Neural progenitor cell (in vitro differentiated cells): ENCODE measurements around the gene CDH19. TPM values are rescaled to one million over a fixed set of nuclear protein-coding genes. Genes with fewer than 3 reads are reported as not detected.

ENCODE experiments used
- DNase-seq: peaks from one replicate; pipeline ENCODE4 v3.0.0-alpha.2; 2016; ENCODE audit warnings: low spot score
- H2AFZ ChIP-seq: fragments of 200-600 bp; sonication (generic); replicated peaks from 2 replicates; pipeline ENCODE4 v1.6.1; 2016; ENCODE audit warnings: antibody characterized with exemption
- H3F3A ChIP-seq: fragments of 200-600 bp; sonication (generic); 2 replicates; pipeline ENCODE4 v1.6.1; 2016; ENCODE audit warnings: antibody characterized with exemption, low read depth
- H3K27ac ChIP-seq: fragments of 200-600 bp; sonication (generic); 2 replicates; pipeline ENCODE4 v1.5.1; 2016; ENCODE audit warnings: mild to moderate bottlenecking
- H3K27me3 ChIP-seq: fragments of 200-600 bp; sonication (generic); 2 replicates; pipeline ENCODE4 v1.6.1; 2016; ENCODE audit warnings: mild to moderate bottlenecking, moderate library complexity
- H3K36me3 ChIP-seq: fragments of 200-600 bp; sonication (generic); 2 replicates; pipeline ENCODE4 v1.5.1; 2016
- H3K4me1 ChIP-seq: fragments of 200-600 bp; sonication (generic); 2 replicates; pipeline ENCODE4 v1.6.1; 2016; ENCODE audit warnings: mixed run types
- H3K4me2 ChIP-seq: fragments of 200-600 bp; sonication (generic); 2 replicates; pipeline ENCODE4 v1.6.1; 2016
- H3K4me3 ChIP-seq: fragments of 200-600 bp; sonication (generic); 2 replicates; pipeline ENCODE4 v1.5.1; 2016
- H3K79me2 ChIP-seq: fragments of 200-600 bp; sonication (generic); 2 replicates; pipeline ENCODE4 v1.6.1; 2016; ENCODE audit warnings: low read depth
- H3K9ac ChIP-seq: fragments of 200-600 bp; sonication (generic); 2 replicates; pipeline ENCODE4 v1.6.1; 2016
- H3K9me3 ChIP-seq: fragments of 200-600 bp; sonication (generic); 2 replicates; pipeline ENCODE4 v1.5.1; 2016; ENCODE audit warnings: low read depth
- H4K20me1 ChIP-seq: fragments of 200-600 bp; sonication (generic); 2 replicates; pipeline ENCODE4 v1.6.1; 2016; ENCODE audit warnings: low read depth
- H3K27ac Mint-ChIP-seq: 3 replicates; pipeline ENCODE4 v1.8.0; 2021; ENCODE audit warnings: mixed read lengths
- H3K27me3 Mint-ChIP-seq: 2 replicates; pipeline ENCODE4 v1.8.0; 2022; ENCODE audit warnings: low read depth, mild to moderate bottlenecking, inconsistent platforms, moderate library complexity, mixed read lengths; ENCODE audit not compliant: insufficient read depth
- H3K36me3 Mint-ChIP-seq: 3 replicates; pipeline ENCODE4 v1.8.0; 2021; ENCODE audit warnings: mixed read lengths
- H3K4me1 Mint-ChIP-seq: 3 replicates; pipeline ENCODE4 v1.8.0; 2021; ENCODE audit warnings: mixed read lengths
- H3K4me3 Mint-ChIP-seq: 3 replicates; pipeline ENCODE4 v1.8.0; 2021; ENCODE audit warnings: mild to moderate bottlenecking, moderate library complexity, mixed read lengths
- H3K9me3 Mint-ChIP-seq: 3 replicates; pipeline ENCODE4 v1.8.0; 2020; ENCODE audit warnings: mixed read lengths
- CTCF ChIP-seq: fragments of 200-600 bp; sonication (generic); IDR thresholded peaks from 2 replicates; pipeline ENCODE4 v1.5.1; 2017; ENCODE audit warnings: antibody characterized with exemption, mild to moderate bottlenecking
- EZH2 ChIP-seq: fragments of 200-600 bp; sonication (generic); IDR thresholded peaks from 2 replicates; pipeline ENCODE4 v1.6.1; 2017; ENCODE audit warnings: antibody characterized with exemption, mild to moderate bottlenecking, moderate library complexity
- EZH2phosphoT487 ChIP-seq: fragments of 200-600 bp; sonication (generic); IDR thresholded peaks from 2 replicates; pipeline ENCODE4 v1.6.1; 2017; ENCODE audit warnings: antibody characterized with exemption
- total RNA-seq: library from RNA; depleted of rRNA; stranded (reverse); fragments of >200 nt; gene quantifications from 2 replicates; pipeline ENCODE4 v1.2.3, GENCODE V29; 2015; ENCODE audit warnings: low replicate concordance

The CDH19 gene
- total RNA-seq, 1 donor from 2014 or later, result not detected

DNA sequence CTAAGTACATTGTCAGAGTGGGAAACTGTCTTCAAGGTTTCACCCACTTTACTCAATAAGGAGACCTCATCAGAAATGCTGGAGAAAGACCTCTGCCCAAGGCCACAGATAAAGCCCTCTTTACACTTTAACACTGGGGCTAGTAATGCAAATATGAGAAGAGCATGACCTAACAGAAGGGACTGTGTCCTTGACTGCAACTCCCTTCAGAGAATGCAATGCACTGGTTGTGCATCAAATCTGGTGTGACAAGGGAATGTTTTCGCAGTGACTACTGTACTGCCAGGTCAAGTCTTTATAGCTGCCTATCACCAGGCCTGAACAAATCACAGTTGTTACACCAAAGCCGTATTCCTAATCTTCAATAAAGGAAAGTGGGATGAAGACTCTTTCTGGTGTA, 28.6 kb downstream of the CDH19 start:
- peak overlapping the region; percentile 68 for H3K27ac Mint-ChIP-seq

GRCh38 chr18:66571845-66572244, 32.0 kb downstream of the CDH19 start:
- Histone ChIP-seq H3F3A (no peaks in the 10 kb centered on the region), H3K27me3 (no peaks in the 10 kb centered on the region), H3K36me3 (no peaks in the 10 kb centered on the region), H3K4me1 (no peaks in the 10 kb centered on the region), H3K4me3 (no peak overlapping the region), H3K27ac (no peak overlapping the region), H3K79me2 (no peaks in the 10 kb centered on the region), H3K9ac (no peak overlapping the region), H2AFZ (peak overlapping the region; percentile 57), H3K4me2 (no peak overlapping the region), H4K20me1 (no peaks in the 10 kb centered on the region), H3K9me3 (no peaks in the 10 kb centered on the region)
- no peaks in the 10 kb centered on the region for H3K9me3 Mint-ChIP-seq
- H3K36me3 Mint-ChIP-seq, result no peaks in the 10 kb centered on the region
- no peaks in the 10 kb centered on the region for H3K4me1 Mint-ChIP-seq
- H3K27ac Mint-ChIP-seq, result no peak overlapping the region
- no peak for TF ChIP-seq CTCF
- TF ChIP-seq EZH2, result no peak
- no peak for TF ChIP-seq EZH2phosphoT487
- no peak overlapping the region for H3K4me3 Mint-ChIP-seq
- no peak for DNase-seq
- H3K27me3 Mint-ChIP-seq, result no peaks in the 10 kb centered on the region

More for the DNA sequence above, 28.6 kb downstream of the CDH19 start:
- no peak overlapping the region for H3K4me3 Mint-ChIP-seq
- Histone ChIP-seq H3K4me2 (no peak overlapping the region), H3K27ac (no peak overlapping the region), H3K9ac (no peak overlapping the region), H4K20me1 (no peaks in the 10 kb centered on the region), H2AFZ (peak overlapping the region; percentile 52), H3K9me3 (no peaks in the 10 kb centered on the region), H3K4me3 (no peak overlapping the region), H3K36me3 (no peaks in the 10 kb centered on the region), H3K4me1 (no peaks in the 10 kb centered on the region), H3K27me3 (no peaks in the 10 kb centered on the region), H3K79me2 (no peaks in the 10 kb centered on the region), H3F3A (no peaks in the 10 kb centered on the region)
- H3K9me3 Mint-ChIP-seq, result no peaks in the 10 kb centered on the region
- H3K36me3 Mint-ChIP-seq, result no peaks in the 10 kb centered on the region
- no peaks in the 10 kb centered on the region for H3K27me3 Mint-ChIP-seq
- no peaks in the 10 kb centered on the region for H3K4me1 Mint-ChIP-seq
- no peak for TF ChIP-seq EZH2
- DNase-seq, result no peak

GRCh38 chr18:66566616-66567015, 37.3 kb downstream of the CDH19 start:
- H3K4me2 ChIP-seq, result no peak overlapping the region
- TF ChIP-seq EZH2, result no peak
- TF ChIP-seq EZH2phosphoT487, result no peak
- no peak for TF ChIP-seq CTCF
- no peaks in the 10 kb centered on the region for H3K27me3 ChIP-seq
- Mint-ChIP-seq H3K36me3 (no peaks in the 10 kb centered on the region), H3K4me3 (no peak overlapping the region), H3K27me3 (no peaks in the 10 kb centered on the region), H3K9me3 (no peaks in the 10 kb centered on the region), H3K4me1 (no peaks in the 10 kb centered on the region), H3K27ac (no peak overlapping the region)
- no peaks in the 10 kb centered on the region for H3K36me3 ChIP-seq
- DNase-seq, result no peak
- no peaks in the 10 kb centered on the region for H3F3A ChIP-seq
- no peak overlapping the region for H2AFZ ChIP-seq
- H3K27ac ChIP-seq, result no peak overlapping the region
- H4K20me1 ChIP-seq, result no peaks in the 10 kb centered on the region
- no peaks in the 10 kb centered on the region for H3K9me3 ChIP-seq
- no peak overlapping the region for H3K9ac ChIP-seq
- H3K4me1 ChIP-seq, result no peaks in the 10 kb centered on the region
- H3K79me2 ChIP-seq, result no peaks in the 10 kb centered on the region
- no peak overlapping the region for H3K4me3 ChIP-seq

DNA sequence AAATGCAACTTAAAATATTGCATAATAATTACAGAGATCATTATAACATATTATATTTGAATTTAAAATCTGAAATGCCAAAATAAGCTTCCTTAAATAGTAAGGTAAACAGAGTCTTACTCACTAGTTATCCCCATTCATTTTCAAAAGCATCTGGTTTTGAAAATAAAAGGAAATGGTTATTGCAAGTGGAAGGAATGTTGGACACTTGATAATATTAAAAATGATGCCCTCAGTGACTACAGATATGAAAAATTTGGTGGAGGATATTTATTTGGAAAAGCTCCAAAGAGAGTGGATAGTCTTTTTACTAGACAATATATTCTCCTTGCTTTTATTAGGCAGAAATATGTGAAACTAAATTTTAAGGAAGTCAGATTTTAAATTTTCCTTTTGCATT, 39.7 kb downstream of the CDH19 start:
- no peaks in the 10 kb centered on the region for H3K36me3 Mint-ChIP-seq
- H3K9me3 Mint-ChIP-seq, result no peaks in the 10 kb centered on the region
- H3K4me1 Mint-ChIP-seq, result no peaks in the 10 kb centered on the region
- Histone ChIP-seq H3K4me2 (no peak overlapping the region), H2AFZ (no peak overlapping the region), H3K79me2 (no peaks in the 10 kb centered on the region), H4K20me1 (no peaks in the 10 kb centered on the region), H3K9ac (no peak overlapping the region), H3K4me1 (no peaks in the 10 kb centered on the region), H3K27me3 (no peaks in the 10 kb centered on the region), H3F3A (no peaks in the 10 kb centered on the region), H3K9me3 (no peaks in the 10 kb centered on the region), H3K27ac (no peak overlapping the region), H3K36me3 (no peaks in the 10 kb centered on the region), H3K4me3 (no peak overlapping the region)
- DNase-seq, result no peak
- H3K27me3 Mint-ChIP-seq, result no peaks in the 10 kb centered on the region
- TF ChIP-seq EZH2phosphoT487, result no peak
- H3K4me3 Mint-ChIP-seq, result no peak overlapping the region
- no peak overlapping the region for H3K27ac Mint-ChIP-seq
